HG03064 (cell line): ENCODE data around the gene RPL9.
"Not testable (repeated sequence)": the region's sequence is repeated elsewhere in the genome, so short reads cannot be mapped to it uniquely, and the experiment has no call there.

ENCODE experiments used
- ATAC-seq: cut with Tn5 transposase; IDR thresholded peaks from one replicate; pipeline ENCODE4 v1.9.1; 2021; ENCODE audit warnings: low read depth; ENCODE audit not compliant: unreplicated experiment

RPL9 gene

GRCh38 chr4:39427520-39428114 lies 31.1 kb downstream of the RPL9 start:
- no peak for ATAC-seq

- no peak for ATAC-seq
Observed at GRCh38 chr4:39426728-39427127, 32.0 kb downstream of the RPL9 start.

- ATAC-seq = not testable (repeated sequence)
Observed at GRCh38 chr4:39425297-39425696, 33.4 kb downstream of the RPL9 start.

- no peak for ATAC-seq
Observed at GRCh38 chr4:39422247-39422646, 36.5 kb downstream of the RPL9 start.

- ATAC-seq = no peak
Observed at GRCh38 chr4:39415678-39416283, 42.9 kb downstream of the RPL9 start.

GRCh38 chr4:39411561-39411960 lies 47.2 kb downstream of the RPL9 start:
- ATAC-seq = not testable (repeated sequence)

- no peak for ATAC-seq
Observed at GRCh38 chr4:39410415-39410814, 48.3 kb downstream of the RPL9 start.

GRCh38 chr4:39407584-39407885 lies 51.2 kb downstream of the RPL9 start:
- no peak for ATAC-seq

- no peak for ATAC-seq
Observed at GRCh38 chr4:39406763-39407583, 51.7 kb downstream of the RPL9 start, which contains the start of gene KLB. TSS of gene KLB (plus strand) at chr4:39406930. CDS start at chr4:39406950, 20 bp downstream.
